Activated CD4-positive, alpha-beta T cell treated with anti-CD3 and anti-CD28 coated beads, Interleukin-2, Interleukin-6, amounts not matched to agents 100 ng/mL and 50 ng/mL, durations not matched to agents 16 hours and 8 hours (primary cell): ENCODE results near the gene TRIM47.
"Not testable (repeated sequence)": the region's sequence is repeated elsewhere in the genome, so short reads cannot be mapped to it uniquely, and the experiment has no call there.

Experiments used
- DNase-seq: peaks from one replicate; pipeline ENCODE4 v3.0.0-alpha.2; 2020

TRIM47 gene

DNA sequence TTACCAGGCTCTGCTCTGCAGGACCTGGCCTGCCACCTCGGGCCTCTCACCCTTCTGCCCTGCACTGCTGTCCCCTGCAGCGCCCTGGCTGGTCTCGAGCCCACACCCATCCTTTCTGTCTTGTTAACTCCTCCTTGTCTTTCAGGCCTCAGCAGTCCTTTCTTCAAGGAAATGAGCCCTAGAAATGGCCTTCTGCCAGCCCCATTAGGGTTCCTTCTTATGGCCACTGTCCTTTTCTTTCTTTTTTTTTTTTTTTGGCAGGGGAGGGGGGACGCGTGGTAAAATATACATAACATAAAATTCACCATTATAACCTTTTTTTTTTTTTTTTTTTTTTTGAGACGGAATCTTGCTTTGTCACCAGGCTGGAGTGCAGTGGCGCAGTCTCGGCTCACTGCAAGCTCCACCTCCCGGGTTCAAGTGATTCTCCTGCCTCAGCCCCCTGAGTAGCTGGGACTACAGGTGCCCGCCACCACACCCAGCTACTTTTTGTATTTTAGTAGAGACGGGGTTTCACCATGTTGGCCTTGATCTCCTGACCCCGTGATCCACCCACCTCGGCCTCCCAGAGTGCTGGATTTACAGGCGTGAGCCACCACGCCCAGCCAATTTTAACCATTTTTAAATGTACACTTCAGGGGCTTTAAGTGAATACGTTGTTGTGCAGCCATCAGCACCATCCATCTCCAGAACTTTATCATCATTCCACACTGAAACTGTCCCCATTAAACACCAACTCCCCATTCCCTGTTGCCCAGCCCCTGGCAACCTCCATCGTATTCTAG, 12.8 kb downstream of the TRIM47 start:
- DNase-seq: not testable (repeated sequence)

DNA sequence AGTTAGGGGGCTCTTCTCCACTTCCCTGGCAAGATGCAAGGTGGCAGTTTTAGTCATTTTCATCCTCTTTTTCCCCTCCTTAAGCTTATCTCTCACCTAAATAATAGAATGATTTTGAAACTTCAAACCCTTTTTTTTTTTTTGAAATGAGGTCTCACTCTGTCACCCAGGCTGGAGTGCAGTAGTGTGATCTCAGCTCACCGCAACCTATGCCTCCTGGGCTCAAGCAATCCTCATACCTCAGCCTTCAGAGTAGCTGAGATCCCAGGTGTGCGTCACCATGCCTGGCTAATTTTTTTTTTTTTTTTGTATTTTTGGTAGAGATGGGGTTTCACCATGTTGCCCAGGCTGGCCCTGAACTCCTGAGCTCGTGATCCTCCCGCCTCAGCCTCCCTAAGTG, 13.5 kb downstream of the TRIM47 start:
- DNase-seq: peak; percentile 53

DNA sequence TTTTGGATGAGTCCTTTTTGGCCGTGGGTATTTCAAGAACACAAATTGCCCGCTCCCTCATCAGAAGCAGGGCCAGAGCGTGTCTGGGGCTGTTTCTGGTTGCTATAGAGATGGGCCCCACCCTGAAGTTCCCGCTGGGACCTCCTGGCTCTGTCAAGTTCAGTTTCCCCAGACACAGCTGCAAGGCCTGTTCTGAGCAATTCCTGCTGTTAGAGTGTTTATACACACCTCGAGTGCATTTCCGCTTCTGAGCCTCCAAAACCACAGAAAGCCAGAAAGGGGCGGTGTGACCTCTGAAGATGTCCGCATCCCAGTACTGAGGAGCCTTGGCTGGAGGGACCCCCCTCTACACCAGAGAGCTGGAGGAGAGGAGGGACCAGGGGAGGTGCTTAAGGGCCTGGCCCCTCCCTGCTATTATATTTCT, 13.9 kb downstream of the TRIM47 start:
- peak; percentile 86 for DNase-seq

DNA sequence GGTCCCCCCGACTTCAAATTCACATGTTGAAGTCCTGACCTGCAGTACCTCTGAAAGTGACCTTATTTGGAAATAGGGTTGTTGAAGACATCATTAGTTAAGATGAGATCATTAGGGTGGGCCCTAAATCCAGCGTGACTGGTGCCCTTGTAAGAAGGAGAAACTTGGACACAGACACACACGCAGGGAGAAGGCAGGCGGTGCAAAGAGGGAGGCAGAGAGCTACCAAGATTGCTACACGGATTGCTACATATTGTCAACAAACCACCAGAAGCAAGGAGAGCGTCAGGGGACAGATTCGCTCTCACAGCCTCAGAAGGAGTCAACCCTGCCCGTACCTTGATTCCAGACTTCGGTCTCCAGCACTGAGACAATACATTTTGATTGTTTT, 16.5 kb downstream of the TRIM47 start:
- no peak for DNase-seq

DNA sequence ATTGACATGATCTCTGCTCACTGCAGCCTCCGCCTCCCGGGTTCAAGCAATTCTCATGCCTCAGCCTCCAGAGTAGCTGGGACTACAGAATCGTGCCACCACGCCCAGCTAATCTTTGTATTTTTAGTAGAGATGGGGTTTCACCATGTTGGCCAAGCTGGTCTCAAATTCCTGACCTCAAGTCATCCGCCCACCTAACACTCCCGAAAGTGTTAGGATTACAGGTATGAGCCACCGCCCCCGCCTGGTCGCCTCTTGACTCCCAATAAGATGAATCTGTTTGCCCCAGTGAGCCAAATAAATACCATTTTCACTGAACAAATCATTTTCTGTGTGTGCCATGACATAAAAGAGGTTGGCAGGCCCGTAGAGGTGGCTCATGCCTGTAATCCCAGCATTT, 19.0 kb downstream of the TRIM47 start:
- not testable (repeated sequence) for DNase-seq

DNA sequence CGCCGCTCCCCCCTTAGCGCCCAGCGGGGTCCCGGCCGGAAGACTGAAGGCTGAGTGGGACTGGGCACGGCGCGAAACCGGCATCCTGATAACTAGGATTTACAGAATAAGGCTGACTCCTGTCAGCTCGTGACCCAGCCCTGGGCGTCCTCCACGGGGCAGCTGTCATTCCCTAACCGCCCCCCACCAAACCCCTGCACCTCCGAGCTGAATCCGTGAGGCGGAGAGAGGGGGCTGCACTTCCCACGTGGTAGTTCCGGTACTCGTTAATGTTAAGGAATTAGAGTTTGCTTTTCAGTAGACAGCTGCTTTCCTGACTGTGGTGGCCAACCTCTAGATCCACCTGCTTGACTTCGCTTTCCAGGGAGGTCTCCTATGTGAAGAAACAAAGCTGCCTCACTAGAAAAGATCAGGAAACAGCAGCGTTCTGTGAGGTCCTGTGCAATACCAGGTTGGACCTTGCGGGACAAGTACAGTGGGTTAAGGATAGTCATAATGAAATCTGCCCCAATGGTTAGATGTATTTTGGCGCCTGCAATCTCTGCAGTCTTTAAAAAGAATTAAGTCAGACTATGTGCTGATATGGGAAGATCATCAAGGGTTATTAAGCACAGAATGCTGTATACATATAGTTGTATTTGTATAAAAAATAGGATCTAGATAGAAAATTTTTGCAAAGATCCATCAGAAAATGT, 22.2 kb downstream of the TRIM47 start:
- DNase-seq: peak; percentile 57

DNA sequence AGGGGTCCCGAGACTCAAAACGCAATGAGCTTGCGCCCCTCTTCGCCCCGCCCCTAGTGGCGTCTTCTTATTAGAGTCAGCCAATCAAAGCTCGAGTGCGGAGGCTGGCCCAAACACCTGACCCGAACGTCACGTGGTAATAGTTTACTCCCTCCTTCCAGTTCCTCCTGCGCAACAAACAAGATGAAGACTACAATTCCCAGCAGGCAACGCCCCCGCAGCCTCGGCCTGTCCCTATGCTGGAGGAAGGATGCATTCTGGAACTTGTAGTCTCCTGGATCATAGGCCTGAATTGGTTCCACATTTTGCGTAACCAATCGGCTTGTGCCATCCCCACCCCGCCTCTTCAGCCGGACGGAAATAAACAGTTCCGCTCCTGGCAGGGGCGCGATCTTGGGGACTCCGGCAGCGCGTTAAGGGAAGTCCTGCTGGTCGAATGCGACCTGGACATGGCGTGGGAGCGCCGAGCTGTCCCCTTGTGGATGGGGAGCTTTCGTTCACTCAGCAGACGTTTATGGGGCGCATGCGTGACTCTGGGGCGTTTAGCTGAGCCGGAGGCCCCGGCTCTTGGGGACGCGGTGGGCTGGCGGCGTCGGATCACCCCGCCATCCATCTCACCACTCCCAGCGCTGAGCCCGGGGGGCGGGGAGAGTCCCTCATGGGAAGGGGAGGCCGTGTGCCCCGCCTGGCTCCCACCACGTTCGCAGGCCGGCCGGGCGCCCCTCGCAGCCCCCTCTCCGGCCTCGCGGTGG, 22.9 kb downstream of the TRIM47 start, which contains the start of gene WBP2:
WBP2 (minus strand) TSS at position 26 of the 752 bp plus-strand sequence. CDS start 38 bp downstream, outside the sequence.
- DNase-seq: peak; percentile 99

DNA sequence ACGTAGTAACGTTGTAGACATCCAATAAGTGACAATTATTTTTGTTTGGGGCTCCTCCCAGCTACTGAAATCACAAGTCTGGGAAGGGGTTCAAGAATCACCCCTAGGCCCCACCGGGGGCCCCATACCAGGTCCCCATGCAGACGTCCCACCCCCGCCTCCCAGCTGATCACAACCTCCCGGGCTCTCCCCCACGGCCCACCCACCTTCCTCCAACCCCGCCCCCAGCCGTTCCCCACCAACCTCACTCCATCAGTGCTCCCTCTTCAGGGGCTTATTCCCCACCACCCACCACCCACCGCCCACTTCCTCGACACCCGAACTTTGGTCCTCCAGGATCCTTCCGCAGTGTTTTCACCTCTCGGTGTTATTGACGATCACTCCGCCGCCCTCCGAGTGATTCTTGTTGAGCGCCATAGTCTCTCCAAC, 23.5 kb downstream of the TRIM47 start:
- no peak for DNase-seq

DNA sequence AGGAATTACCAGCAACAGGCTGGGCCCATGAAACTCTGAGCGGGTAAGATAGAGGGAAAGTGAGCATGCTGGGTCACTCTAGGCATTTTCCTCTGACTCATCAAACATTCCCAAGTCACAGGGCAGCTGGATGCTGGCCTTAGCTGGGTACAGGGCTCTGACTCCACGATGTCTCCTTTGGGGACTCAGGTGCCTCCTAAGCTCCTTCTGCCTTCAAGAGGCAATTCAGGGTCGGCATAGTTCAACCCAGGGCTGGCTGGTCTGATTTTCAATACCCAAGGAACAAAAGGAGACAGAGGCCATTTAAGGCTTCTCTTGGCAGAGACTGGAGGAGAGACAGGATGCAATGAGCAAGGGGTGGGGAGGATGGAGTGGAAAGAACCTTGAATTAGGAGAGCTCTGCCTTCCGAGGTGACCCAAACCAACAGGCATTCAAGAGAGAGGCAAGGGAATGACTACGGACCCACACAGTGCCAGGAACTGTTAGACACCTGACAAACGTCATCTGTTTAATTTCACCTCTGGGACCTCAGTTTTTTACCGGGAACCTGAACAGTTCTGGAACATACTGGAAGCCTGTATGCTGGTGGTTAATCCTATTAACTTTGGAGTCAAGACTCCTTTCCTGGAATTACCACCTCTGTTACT, 24.2 kb downstream of the TRIM47 start:
- DNase-seq: no peak

DNA sequence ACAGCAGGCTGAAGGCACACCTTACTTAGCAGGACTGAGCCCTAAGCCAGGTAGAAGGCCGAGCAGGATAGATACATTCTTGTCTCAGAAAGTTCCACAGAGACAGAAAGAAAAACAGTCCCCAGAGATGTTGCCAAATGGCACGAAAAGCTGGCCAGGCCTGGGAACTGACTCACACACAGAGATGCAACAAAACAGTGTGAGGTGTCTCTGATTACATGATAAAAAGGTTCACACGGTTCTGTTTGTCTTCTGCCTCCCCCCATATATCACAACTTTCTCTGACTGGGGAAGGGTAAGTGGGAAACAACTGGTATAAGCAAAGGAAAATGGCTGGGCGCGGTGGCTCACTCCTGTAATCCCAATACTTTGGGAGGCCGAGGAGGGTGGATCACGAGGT, 24.9 kb downstream of the TRIM47 start:
- no peak for DNase-seq

DNA sequence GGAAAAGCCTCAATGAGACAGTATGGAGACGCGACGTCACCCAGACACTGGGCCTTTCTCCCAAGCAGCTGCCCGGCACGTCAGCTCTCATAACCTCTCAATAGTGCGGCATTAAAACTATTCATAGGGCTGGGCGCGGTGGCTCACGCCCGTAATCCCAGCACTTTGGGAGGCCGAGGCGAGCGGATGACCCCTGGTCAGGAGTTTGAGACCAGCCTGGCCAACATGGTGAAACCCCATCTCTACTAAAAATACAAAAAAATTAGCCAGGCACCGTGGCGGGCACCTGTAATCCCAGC, 26.7 kb downstream of the TRIM47 start:
- DNase-seq: not testable (repeated sequence)

DNA sequence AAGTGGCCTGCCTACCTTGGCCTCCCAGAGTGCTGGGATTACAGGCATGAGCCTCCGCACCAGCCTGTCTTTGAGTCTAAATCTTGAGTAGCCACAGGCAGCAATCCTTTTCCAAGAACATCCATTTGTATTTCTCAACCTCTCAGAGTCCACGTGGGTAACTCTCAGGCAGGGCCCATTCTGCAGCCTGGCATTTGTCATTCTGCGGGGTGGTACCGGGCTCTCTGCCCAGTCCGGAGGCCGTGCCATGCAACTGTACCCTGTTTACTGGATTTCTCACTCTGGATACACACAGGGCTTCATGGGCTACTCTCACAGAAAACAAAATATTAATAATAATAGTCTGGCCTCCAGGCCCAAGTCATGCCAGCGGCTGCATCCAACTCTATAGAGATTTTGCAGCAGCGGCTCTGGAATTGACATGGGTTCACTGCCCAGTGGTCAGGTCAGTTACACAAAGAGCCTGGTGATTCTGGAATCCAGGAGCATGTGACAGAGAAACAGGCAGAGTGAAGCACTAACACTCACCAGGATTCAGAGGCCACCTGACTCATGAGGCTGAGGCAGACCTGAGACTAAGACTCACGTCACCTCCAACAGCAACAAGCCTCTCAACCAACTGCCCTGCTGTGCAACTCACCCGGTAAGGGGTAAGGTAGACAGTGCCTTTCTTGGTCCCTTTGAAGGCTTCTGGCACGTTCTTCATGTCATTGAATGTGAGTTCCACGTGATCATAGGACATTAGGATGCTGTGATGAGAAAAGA, 27.3 kb downstream of the TRIM47 start:
- DNase-seq: no peak

DNA sequence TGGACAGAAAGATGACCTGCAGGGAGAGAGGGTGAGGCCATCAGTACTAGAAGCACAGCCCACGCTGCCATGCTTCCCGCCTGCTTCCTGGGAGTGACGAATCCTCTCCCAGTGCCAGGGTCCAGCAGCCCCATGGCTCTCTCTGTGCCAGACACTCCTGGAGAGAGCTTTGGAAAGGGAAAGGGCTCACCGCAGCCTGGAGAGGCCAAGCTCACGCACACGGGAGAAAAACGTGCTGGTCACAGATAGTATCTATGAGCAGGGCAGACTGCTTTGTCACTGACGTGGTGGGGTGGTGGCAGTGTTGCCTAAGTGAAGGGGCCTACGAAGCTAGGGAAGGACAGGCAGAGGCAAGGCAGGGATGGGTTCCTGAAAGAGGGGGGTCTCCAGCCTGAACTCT, 28.7 kb downstream of the TRIM47 start:
- no peak for DNase-seq

DNA sequence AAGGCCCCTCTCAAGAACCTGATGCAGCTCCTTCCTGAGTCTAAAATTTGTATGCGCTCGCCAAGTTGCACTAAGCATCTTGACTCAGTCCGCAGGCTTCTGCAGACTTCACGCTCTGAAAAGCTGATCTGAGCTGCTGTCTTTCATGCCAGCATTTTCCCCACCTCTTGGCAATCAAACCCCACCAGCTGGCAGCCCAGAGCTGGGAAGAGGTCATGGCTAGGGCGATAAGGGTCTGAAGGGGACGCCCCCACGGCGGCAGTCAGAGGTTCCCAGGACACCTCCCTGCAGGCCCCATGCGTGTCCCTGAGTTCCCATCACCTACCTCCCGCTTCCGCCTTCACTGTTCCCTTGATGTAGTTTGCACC, 29.1 kb downstream of the TRIM47 start:
- DNase-seq: no peak

DNA sequence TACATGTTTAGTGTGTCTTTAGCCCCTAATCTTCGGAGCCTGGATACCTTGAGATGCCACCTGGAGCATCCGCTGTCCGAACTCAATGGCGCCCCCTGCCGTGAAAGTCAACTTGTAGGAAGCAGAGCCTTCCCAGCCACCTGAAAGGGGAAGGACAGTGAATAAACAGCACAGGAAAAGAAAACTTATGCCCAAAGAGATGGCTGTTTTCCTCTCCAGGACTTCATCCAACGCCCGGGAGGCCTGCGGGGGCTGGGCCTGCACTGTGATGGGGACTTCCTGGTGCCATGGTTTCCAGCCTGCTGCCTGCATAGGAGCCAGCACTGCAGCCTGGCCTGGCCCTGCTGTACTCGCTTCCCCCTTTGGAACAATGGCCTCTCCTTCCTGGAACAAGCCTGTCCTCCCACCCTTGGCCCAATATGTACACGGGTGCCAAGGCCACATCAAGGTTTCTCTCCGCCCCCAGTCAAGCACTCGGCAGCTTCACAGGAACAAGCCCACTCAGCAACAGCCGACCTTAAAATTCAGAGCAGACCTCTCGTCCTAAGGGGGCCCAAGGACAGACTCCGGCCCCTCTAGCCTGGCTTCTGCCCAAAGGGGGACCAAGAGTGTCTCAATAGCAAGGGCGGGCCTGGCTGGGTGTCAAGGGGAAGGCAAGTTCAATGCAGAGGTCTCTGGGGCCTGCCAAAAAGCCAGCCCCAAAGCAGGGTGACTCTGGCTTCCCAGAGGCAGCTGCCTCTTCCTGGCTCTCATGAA, 29.7 kb downstream of the TRIM47 start:
- DNase-seq: peak; percentile 83

DNA sequence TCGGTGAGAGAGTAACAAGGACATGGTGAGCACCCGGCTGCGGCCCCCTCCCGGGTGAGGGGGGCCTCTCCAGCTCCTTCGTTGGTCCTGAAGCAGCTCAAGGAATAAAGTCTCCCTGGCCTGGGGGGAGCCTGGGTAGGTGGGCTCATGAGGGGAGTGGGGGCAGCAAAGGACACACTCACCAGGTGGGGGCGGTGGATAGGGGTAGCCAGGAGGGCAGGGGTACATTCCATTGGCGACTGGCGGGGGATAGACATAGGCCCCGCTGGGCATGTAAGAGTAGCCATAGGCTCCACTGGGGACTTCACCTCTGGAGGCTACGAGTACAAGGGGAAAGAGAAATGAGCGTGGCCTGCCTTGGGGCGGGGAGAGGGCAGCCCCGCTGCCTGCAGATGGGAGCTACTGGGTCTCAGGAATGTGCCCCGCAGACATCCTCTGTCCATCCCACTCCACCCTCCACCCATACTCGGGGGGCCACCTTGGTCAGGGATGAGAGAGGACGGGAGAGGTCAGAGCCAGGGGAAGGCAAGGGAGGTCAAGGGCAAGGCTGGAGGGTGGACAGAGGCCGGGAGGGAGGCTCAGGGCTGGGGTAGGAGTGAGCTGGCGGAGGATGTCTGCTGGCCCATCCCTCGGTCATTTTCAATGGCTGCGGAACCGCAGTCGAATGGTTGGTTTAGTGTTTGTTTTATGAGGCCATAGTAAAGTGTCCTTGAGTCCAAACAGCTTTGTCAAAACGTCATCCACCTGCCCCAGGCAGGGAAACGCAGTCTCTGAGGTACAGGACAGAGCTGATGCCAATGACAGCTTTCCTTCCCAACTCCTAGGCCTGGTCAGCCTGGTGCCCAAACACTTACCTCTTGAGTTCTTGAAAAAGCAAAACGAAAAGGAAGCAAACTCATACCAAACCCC, 30.5 kb downstream of the TRIM47 start:
- DNase-seq: no peak

DNA sequence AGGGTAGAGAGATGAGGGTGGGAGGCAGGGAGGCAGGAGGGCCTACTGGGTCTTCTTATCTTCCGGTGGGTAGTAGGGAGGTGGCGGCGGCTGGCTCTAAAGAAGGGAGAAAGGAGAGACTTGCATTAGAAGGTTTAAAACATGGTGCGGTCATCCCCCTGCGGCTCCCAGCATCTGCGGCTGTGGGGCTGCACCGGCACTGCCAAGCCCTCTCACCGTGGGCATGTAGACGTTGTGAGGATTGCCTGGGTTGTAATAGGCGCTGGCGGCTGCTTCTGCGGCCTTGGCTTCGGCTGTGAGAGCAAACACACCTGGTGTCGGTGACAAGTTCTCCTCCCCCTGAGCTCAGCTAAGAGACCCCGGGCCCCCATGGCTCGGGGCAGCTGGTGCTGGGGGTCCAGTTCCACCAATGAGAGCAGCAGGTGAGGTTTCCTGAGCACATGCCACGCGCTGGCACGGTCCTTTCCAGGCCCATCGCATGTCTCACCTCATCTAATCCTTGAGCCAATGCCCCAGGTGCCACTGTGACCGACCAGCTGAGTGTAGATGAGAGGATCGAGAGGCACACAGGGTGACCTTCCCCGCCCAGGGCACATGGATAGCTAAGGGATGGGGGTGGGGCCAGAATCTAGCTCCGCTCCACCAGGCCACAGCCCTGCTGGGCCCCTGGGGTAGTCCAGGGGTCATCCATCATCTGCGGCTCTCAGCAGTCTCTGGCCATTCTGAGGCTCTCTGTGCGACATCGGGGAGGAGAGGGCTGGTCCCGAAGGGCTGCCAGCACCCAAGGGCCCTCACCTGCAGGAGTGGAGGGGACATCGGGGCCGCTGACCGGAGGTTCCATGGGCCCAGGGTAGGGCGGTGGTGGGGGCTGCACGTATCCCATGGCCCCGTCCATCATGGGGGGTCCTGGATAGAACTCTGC, 31.4 kb downstream of the TRIM47 start:
- DNase-seq: no peak

DNA sequence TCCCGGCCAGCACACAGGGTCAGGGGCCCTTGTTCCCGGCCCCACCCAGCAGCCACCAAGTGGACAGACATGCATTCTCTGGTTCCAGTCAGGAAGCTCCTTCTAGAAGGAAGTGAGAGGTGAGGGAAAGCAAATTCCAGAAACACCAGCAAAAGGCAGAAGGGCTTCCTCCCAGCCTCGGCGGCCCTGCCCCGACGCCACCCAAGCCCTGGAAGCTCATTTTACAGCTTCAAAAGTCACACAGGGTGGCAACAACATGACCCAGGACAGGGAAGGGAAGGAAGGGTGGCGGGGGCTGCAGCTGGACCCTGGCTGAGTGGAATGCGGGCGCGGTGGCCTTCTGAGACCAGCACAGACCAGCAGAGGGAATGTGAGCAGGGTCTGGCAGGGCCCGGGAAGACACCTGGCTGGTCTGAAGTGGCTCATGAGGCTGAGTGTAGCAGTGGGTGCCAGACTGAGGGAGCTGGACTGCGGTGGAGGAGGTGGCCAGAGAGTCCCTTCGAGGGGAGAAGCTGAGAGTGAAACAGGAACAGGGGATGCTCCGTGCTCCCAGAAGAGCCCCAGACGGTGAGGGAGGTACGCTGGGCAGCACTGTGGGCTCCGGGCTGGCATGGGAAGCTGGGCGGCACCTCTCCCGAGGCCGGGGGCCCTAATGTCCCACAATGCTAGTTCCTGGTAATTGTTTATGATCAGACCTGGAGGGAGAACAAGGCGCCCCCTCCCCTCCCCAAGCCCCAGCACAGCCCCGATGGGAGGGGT, 32.3 kb downstream of the TRIM47 start:
- no peak for DNase-seq
